Ishikawa (cell line): ENCODE measurements around the gene ERC1.

Experiments used
- CEBPB ChIP-seq: IDR thresholded peaks from 2 replicates; pipeline ENCODE4 v1.6.1; 2012
- EP300 ChIP-seq: IDR thresholded peaks from 2 replicates; pipeline ENCODE4 v1.6.1; 2012; ENCODE audit warnings: borderline replicate concordance
- MAX ChIP-seq: IDR thresholded peaks from 2 replicates; pipeline ENCODE4 v1.6.1; 2012
- NFIC ChIP-seq: IDR thresholded peaks from 2 replicates; pipeline ENCODE4 v1.6.1; 2012
- RAD21 ChIP-seq: IDR thresholded peaks from 2 replicates; pipeline ENCODE4 v1.6.1; 2012; ENCODE audit warnings: low read depth
- REST ChIP-seq: IDR thresholded peaks from 2 replicates; pipeline ENCODE4 v1.6.1; 2012; ENCODE audit warnings: low read depth, mild to moderate bottlenecking
- TCF12 ChIP-seq: IDR thresholded peaks from 2 replicates; pipeline ENCODE4 v1.6.1; 2012; ENCODE audit warnings: low read depth
- TEAD4 ChIP-seq: IDR thresholded peaks from 2 replicates; pipeline ENCODE4 v1.6.1; 2012
- YY1 ChIP-seq: IDR thresholded peaks from 2 replicates; pipeline ENCODE4 v1.6.1; 2012; ENCODE audit warnings: low read depth

- no peak for TF ChIP-seq CEBPB
- TF ChIP-seq YY1, result no peak
- TF ChIP-seq TCF12, result no peak
- TF ChIP-seq NFIC, result no peak
- no peak for TF ChIP-seq RAD21
- no peak for TF ChIP-seq REST
- no peak for TF ChIP-seq EP300
- no peak for TF ChIP-seq TEAD4
- no peak for TF ChIP-seq MAX
Observed at GRCh38 chr12:1369460-1369859, 378.4 kb downstream of the ERC1 start.
